Panc1 (cell line): ENCODE data around the gene EEF1A2.

Source experiments
- POLR2AphosphoS5 ChIP-seq: IDR thresholded peaks from 2 replicates; pipeline ENCODE4 v1.6.1; 2012; ENCODE audit warnings: mild to moderate bottlenecking, low read depth, low read length, moderate library complexity
- REST ChIP-seq, 2 experiments: IDR thresholded peaks; 2 replicates each; pipeline ENCODE4 v1.6.1; 2011 to 2012; ENCODE audit warnings: low read depth in 2 of 2, control low read depth in 1 of 2, low read length in 1 of 2, mild to moderate bottlenecking in 1 of 2, moderate library complexity in 1 of 2; ENCODE audit not compliant: insufficient read depth in 1 of 2
- SIN3A ChIP-seq: IDR thresholded peaks from 2 replicates; pipeline ENCODE4 v1.6.1; 2012; ENCODE audit warnings: low read depth, mild to moderate bottlenecking, low read length, moderate library complexity, borderline replicate concordance; ENCODE audit not compliant: insufficient read depth
- TCF7L2 ChIP-seq: IDR thresholded peaks from 2 replicates; pipeline ENCODE4 v1.6.1; 2011; ENCODE audit warnings: mild to moderate bottlenecking, low read depth, low read length, inconsistent platforms
- TF ChIP-seq, protein P1 (sequence below): fragments of 450-650 bp; IDR thresholded peaks from 2 replicates; pipeline ENCODE4 v1.5.1; 2017; ENCODE audit warnings: mild to moderate bottlenecking

- TF ChIP-seq, protein P1, sequence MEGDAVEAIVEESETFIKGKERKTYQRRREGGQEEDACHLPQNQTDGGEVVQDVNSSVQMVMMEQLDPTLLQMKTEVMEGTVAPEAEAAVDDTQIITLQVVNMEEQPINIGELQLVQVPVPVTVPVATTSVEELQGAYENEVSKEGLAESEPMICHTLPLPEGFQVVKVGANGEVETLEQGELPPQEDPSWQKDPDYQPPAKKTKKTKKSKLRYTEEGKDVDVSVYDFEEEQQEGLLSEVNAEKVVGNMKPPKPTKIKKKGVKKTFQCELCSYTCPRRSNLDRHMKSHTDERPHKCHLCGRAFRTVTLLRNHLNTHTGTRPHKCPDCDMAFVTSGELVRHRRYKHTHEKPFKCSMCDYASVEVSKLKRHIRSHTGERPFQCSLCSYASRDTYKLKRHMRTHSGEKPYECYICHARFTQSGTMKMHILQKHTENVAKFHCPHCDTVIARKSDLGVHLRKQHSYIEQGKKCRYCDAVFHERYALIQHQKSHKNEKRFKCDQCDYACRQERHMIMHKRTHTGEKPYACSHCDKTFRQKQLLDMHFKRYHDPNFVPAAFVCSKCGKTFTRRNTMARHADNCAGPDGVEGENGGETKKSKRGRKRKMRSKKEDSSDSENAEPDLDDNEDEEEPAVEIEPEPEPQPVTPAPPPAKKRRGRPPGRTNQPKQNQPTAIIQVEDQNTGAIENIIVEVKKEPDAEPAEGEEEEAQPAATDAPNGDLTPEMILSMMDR: no peak
- TF ChIP-seq POLR2AphosphoS5 (no peak), TCF7L2 (no peak), SIN3A (no peak), REST (IDR thresholded peaks at IDR 0.05; ENCODE audit: insufficient read depth in 1 of 2, low read depth in 2 of 2, low read length in 1 of 2) (no peak)
Observed at GRCh38 chr20:63440366-63440955, 58.4 kb downstream of the EEF1A2 start.
